Suprapubic skin (tissue), 4 donors: ENCODE measurements around the gene ZNF492. TPM values are rescaled to one million over a fixed set of nuclear protein-coding genes. Genes with fewer than 3 reads are reported as not detected.
A peak's percentile ranks its signal among the peaks of the same experiment; 100 is the strongest.

Experiments used
- DNase-seq, 2 donors: peaks; one replicate each; pipeline ENCODE4 v3.0.0-alpha.2; 2019; ENCODE audit warnings: low spot score in 2 of 2
- H3K27ac ChIP-seq: fragments of 200-600 bp; sonication (generic); one replicate; pipeline ENCODE4 v1.5.1; 2019
- H3K27me3 ChIP-seq: fragments of 200-600 bp; sonication (generic); one replicate; pipeline ENCODE4 v1.5.1; 2019
- H3K36me3 ChIP-seq: fragments of 200-600 bp; sonication (generic); one replicate; pipeline ENCODE4 v1.5.1; 2019
- H3K4me1 ChIP-seq: fragments of 200-600 bp; sonication (generic); one replicate; pipeline ENCODE4 v1.5.1; 2019
- H3K4me3 ChIP-seq: fragments of 200-600 bp; sonication (generic); one replicate; pipeline ENCODE4 v1.5.1; 2019; ENCODE audit warnings: mild to moderate bottlenecking
- H3K9me3 ChIP-seq: fragments of 200-600 bp; sonication (generic); one replicate; pipeline ENCODE4 v1.5.1; 2019
- CTCF ChIP-seq, 2 donors: fragments of 200-600 bp in 1 of 2; fragments of 450-650 bp in 1 of 2; sonication (generic) in 1 of 2; IDR thresholded peaks; one replicate each; pipeline ENCODE4 v1.5.1; 2016 to 2019; ENCODE audit warnings: antibody characterized with exemption in 2 of 2, mild to moderate bottlenecking in 1 of 2, moderate library complexity in 1 of 2
- EP300 ChIP-seq: sonication (generic); formaldehyde crosslinking; IDR thresholded peaks from one replicate; pipeline ENCODE4 v1.6.1; 2017; ENCODE audit warnings: antibody characterized with exemption
- POLR2A ChIP-seq, 2 donors: fragments of 450-650 bp; IDR thresholded peaks; one replicate each; pipeline ENCODE4 v1.6.1; 2017; ENCODE audit warnings: antibody characterized with exemption in 2 of 2, mild to moderate bottlenecking in 2 of 2, moderate library complexity in 2 of 2
- POLR2AphosphoS5 ChIP-seq, 3 donors: sonication (generic); formaldehyde crosslinking; IDR thresholded peaks; one replicate each; pipeline ENCODE4 v1.6.1; 2017; ENCODE audit warnings: antibody characterized with exemption in 3 of 3
- WGBS: methylation state at CpG from one replicate; pipeline ENCODE4 v1.1.5; 2018; 5-methylcytosine and 5-hydroxymethylcytosine counted together
- total RNA-seq, 4 donors: library from RNA; depleted of rRNA; stranded (reverse); fragments of >200 nt; gene quantifications; one replicate each; pipeline ENCODE4 v1.1.0, GENCODE V29; 2016

ZNF492 gene
- total RNA-seq, 4 donors from 2014 or later: 0.60 to 1.0 (median 0.76) TPM

- peaks cover 7% of the 10 kb centered on the region for H3K27me3 ChIP-seq
- DNase-seq: peak in 1 of 2 donors; percentile 66
- H3K9me3 ChIP-seq: no peaks in the 10 kb centered on the region
- no peaks in the 10 kb centered on the region for H3K36me3 ChIP-seq
- H3K4me1 ChIP-seq: peaks cover 10% of the 10 kb centered on the region
- H3K4me3 ChIP-seq: peak overlapping the region; percentile 42
- no peak overlapping the region for H3K27ac ChIP-seq
- WGBS: 10% methylated on average over 11 of the region's 71 CpGs
- peak in 1 of 2 donors; percentile 40 for TF ChIP-seq CTCF (IDR thresholded peaks at IDR 0.05)
- no peak for TF ChIP-seq POLR2A (IDR thresholded peaks at IDR 0.05)
- no peak for TF ChIP-seq EP300
- no peak for TF ChIP-seq POLR2AphosphoS5 (IDR thresholded peaks at IDR 0.05)
Measured at GRCh38 chr19:22622901-22623840, 11.0 kb upstream of the ZNF492 start.

- peak overlapping the region; percentile 42 for H3K4me3 ChIP-seq
- 72% methylated on average over 5 of the region's 16 CpGs for WGBS
- H3K36me3 ChIP-seq: no peaks in the 10 kb centered on the region
- H3K27me3 ChIP-seq: peaks cover 7% of the 10 kb centered on the region
- DNase-seq: peak in 1 of 2 donors; percentile 50
- no peak overlapping the region for H3K27ac ChIP-seq
- H3K4me1 ChIP-seq: peaks cover 10% of the 10 kb centered on the region
- no peaks in the 10 kb centered on the region for H3K9me3 ChIP-seq
- TF ChIP-seq EP300: no peak
- no peak for TF ChIP-seq CTCF (IDR thresholded peaks at IDR 0.05)
- TF ChIP-seq POLR2A (IDR thresholded peaks at IDR 0.05): no peak
- TF ChIP-seq POLR2AphosphoS5 (IDR thresholded peaks at IDR 0.05): no peak
Measured at GRCh38 chr19:22623841-22624221, 10.3 kb upstream of the ZNF492 start.

GRCh38 chr19:22625266-22626035 lies 8.7 kb upstream of the ZNF492 start:
- no peak overlapping the region for H3K4me3 ChIP-seq
- peaks cover 10% of the 10 kb centered on the region for H3K4me1 ChIP-seq
- no peaks in the 10 kb centered on the region for H3K9me3 ChIP-seq
- H3K27me3 ChIP-seq: peaks cover 7% of the 10 kb centered on the region
- TF ChIP-seq POLR2AphosphoS5 (IDR thresholded peaks at IDR 0.05): no peak
- 53% methylated on average over 8 of the region's 8 CpGs for whole genome bisulfite sequencing
- DNase-seq: peak in 1 of 2 donors; percentile 53
- no peak overlapping the region for H3K27ac ChIP-seq
- H3K36me3 ChIP-seq: no peaks in the 10 kb centered on the region

GRCh38 chr19:22627526-22627925 lies 6.6 kb upstream of the ZNF492 start:
- no CpG with 5 or more reads among the region's 1 CpG for WGBS
- DNase-seq: peak in 1 of 2 donors; percentile 37
- Histone ChIP-seq H3K4me3 (no peak overlapping the region), H3K4me1 (peaks cover 10% of the 10 kb centered on the region), H3K27me3 (peaks cover 7% of the 10 kb centered on the region), H3K36me3 (no peaks in the 10 kb centered on the region), H3K9me3 (no peaks in the 10 kb centered on the region), H3K27ac (no peak overlapping the region)
- no peak for TF ChIP-seq POLR2AphosphoS5 (IDR thresholded peaks at IDR 0.05)
- TF ChIP-seq CTCF (IDR thresholded peaks at IDR 0.05): no peak
- TF ChIP-seq EP300: no peak
- TF ChIP-seq POLR2A (IDR thresholded peaks at IDR 0.05): no peak

GRCh38 chr19:22628401-22628800 lies 5.7 kb upstream of the ZNF492 start:
- H3K36me3 ChIP-seq: no peaks in the 10 kb centered on the region
- no peaks in the 10 kb centered on the region for H3K9me3 ChIP-seq
- DNase-seq: no peak
- peaks cover 3% of the 10 kb centered on the region for H3K4me1 ChIP-seq
- no peak for TF ChIP-seq CTCF (IDR thresholded peaks at IDR 0.05)
- no peak for TF ChIP-seq POLR2A (IDR thresholded peaks at IDR 0.05)
- no peak for TF ChIP-seq EP300
- TF ChIP-seq POLR2AphosphoS5 (IDR thresholded peaks at IDR 0.05): no peak
- no peak overlapping the region for H3K27ac ChIP-seq
- H3K27me3 ChIP-seq: peaks cover 4% of the 10 kb centered on the region
- 94% methylated on average over 4 of the region's 6 CpGs for WGBS
- H3K4me3 ChIP-seq: no peak overlapping the region
